ENCODE results near the gene LAMA2.

Gene LAMA2

GRCh38 chr6:129411092-129411491, 528.2 kb downstream of the LAMA2 start:
- TF ChIP-seq TAF1 (IDR thresholded peaks at IDR 0.05; ENCODE audit: borderline replicate concordance, insufficient read depth, low read length) = no peak
- no peak for TF ChIP-seq FOXP2 (optimal IDR thresholded peaks at IDR 0.05; ENCODE audit: borderline replicate concordance, extremely low read depth, extremely low read length, insufficient read depth)
- TF ChIP-seq REST (IDR thresholded peaks at IDR 0.05; ENCODE audit: insufficient read depth in 1 of 2, low read depth in 2 of 2, low read length in 2 of 2) = no peak
- no peak for TF ChIP-seq POLR2AphosphoS5 (IDR thresholded peaks at IDR 0.05; ENCODE audit: low read depth, low read length)
- no peak for TF ChIP-seq SIN3A (IDR thresholded peaks at IDR 0.05; ENCODE audit: borderline replicate concordance, insufficient read depth, low read length)

GRCh38 chr6:129416337-129416990, 533.5 kb downstream of the LAMA2 start:
- TF ChIP-seq FOXP2 (optimal IDR thresholded peaks at IDR 0.05; ENCODE audit: borderline replicate concordance, extremely low read depth, extremely low read length, insufficient read depth) = no peak
- TF ChIP-seq REST (IDR thresholded peaks at IDR 0.05; ENCODE audit: insufficient read depth in 1 of 2, low read depth in 2 of 2, low read length in 2 of 2) = no peak
- TF ChIP-seq SIN3A (IDR thresholded peaks at IDR 0.05; ENCODE audit: borderline replicate concordance, insufficient read depth, low read length) = no peak
- TF ChIP-seq POLR2AphosphoS5 (IDR thresholded peaks at IDR 0.05; ENCODE audit: low read depth, low read length) = no peak
- no peak for TF ChIP-seq TAF1 (IDR thresholded peaks at IDR 0.05; ENCODE audit: borderline replicate concordance, insufficient read depth, low read length)

- TF ChIP-seq TAF1 (IDR thresholded peaks at IDR 0.05; ENCODE audit: borderline replicate concordance, insufficient read depth, low read length) = no peak
- TF ChIP-seq POLR2AphosphoS5 (IDR thresholded peaks at IDR 0.05; ENCODE audit: low read depth, low read length) = no peak
- TF ChIP-seq REST (IDR thresholded peaks at IDR 0.05; ENCODE audit: insufficient read depth in 1 of 2, low read depth in 2 of 2, low read length in 2 of 2) = no peak
- no peak for TF ChIP-seq FOXP2 (optimal IDR thresholded peaks at IDR 0.05; ENCODE audit: borderline replicate concordance, extremely low read depth, extremely low read length, insufficient read depth)
- no peak for TF ChIP-seq SIN3A (IDR thresholded peaks at IDR 0.05; ENCODE audit: borderline replicate concordance, insufficient read depth, low read length)
These were observed 534.6 kb downstream of the LAMA2 start for GRCh38 chr6:129417416-129418086.

GRCh38 chr6:129419324-129419723, 536.4 kb downstream of the LAMA2 start:
- TF ChIP-seq SIN3A (IDR thresholded peaks at IDR 0.05; ENCODE audit: borderline replicate concordance, insufficient read depth, low read length) = no peak
- no peak for TF ChIP-seq FOXP2 (optimal IDR thresholded peaks at IDR 0.05; ENCODE audit: borderline replicate concordance, extremely low read depth, extremely low read length, insufficient read depth)
- TF ChIP-seq POLR2AphosphoS5 (IDR thresholded peaks at IDR 0.05; ENCODE audit: low read depth, low read length) = no peak
- TF ChIP-seq REST (IDR thresholded peaks at IDR 0.05; ENCODE audit: insufficient read depth in 1 of 2, low read depth in 2 of 2, low read length in 2 of 2) = no peak
- no peak for TF ChIP-seq TAF1 (IDR thresholded peaks at IDR 0.05; ENCODE audit: borderline replicate concordance, insufficient read depth, low read length)

All from PFSK-1 (cell line).